Thyroid gland (tissue), 4 donors: Measurements from ENCODE around the gene NFIX.

ENCODE experiments used
- CTCF ChIP-seq, 6 experiments: fragments of 200-600 bp in 3 of 6; fragments of 450-650 bp in 3 of 6; sonication (generic) in 3 of 6; IDR thresholded peaks; one replicate each; pipeline ENCODE4 v1.5.1; 2016 to 2019; ENCODE audit warnings: antibody characterized with exemption in 6 of 6, mild to moderate bottlenecking in 2 of 6, inconsistent platforms in 1 of 6, moderate library complexity in 1 of 6
- POLR2A ChIP-seq, 2 donors: fragments of 450-650 bp; IDR thresholded peaks; one replicate each; pipeline ENCODE4 v1.6.1; 2017; ENCODE audit warnings: antibody characterized with exemption in 2 of 2, mild to moderate bottlenecking in 2 of 2, moderate library complexity in 1 of 2

GRCh38 chr19:13138916-13139198 lies 143.6 kb downstream of the NFIX start:
- TF ChIP-seq CTCF (IDR thresholded peaks at IDR 0.05) (no peak), POLR2A (IDR thresholded peaks at IDR 0.05) (no peak)
